DOHH2 (cell line): ENCODE data around the gene SRGAP1.
"Not testable (repeated sequence)": the region's sequence is repeated elsewhere in the genome, so short reads cannot be mapped to it uniquely, and the experiment has no call there.

Experiments used
- H3F3A ChIP-seq: fragments of 200-600 bp; sonication (generic), shearing (Covaris generic); 2 replicates; pipeline ENCODE4 v1.6.0; 2016; ENCODE audit warnings: antibody characterized with exemption, mild to moderate bottlenecking; ENCODE audit not compliant: control insufficient read depth, insufficient read depth
- H3K27ac ChIP-seq: fragments of 200-600 bp; sonication (generic); 2 replicates; pipeline ENCODE4 v1.5.1; 2014; ENCODE audit warnings: low read depth, mild to moderate bottlenecking, low read length, moderate library complexity
- H3K27me3 ChIP-seq: fragments of 200-600 bp; sonication (generic); 2 replicates; pipeline ENCODE4 v1.6.1; 2014; ENCODE audit warnings: mild to moderate bottlenecking, low read length, mixed read lengths; ENCODE audit not compliant: control insufficient read depth
- H3K36me3 ChIP-seq: fragments of 200-600 bp; sonication (generic); 2 replicates; pipeline ENCODE4 v1.6.1; 2014; ENCODE audit warnings: mild to moderate bottlenecking, low read length, moderate library complexity, mixed read lengths; ENCODE audit not compliant: control insufficient read depth
- H3K4me1 ChIP-seq: fragments of 200-600 bp; sonication (generic); 2 replicates; pipeline ENCODE4 v1.6.1; 2014; ENCODE audit warnings: mild to moderate bottlenecking, low read length, mixed read lengths; ENCODE audit not compliant: control insufficient read depth
- H3K4me2 ChIP-seq: fragments of 200-600 bp; sonication (generic); 2 replicates; pipeline ENCODE4 v1.6.0; 2014; ENCODE audit warnings: mild to moderate bottlenecking, low read length, moderate library complexity
- H3K4me3 ChIP-seq: fragments of 200-600 bp; sonication (generic); 2 replicates; pipeline ENCODE4 v1.5.1; 2014; ENCODE audit warnings: mild to moderate bottlenecking, low read length, mixed read lengths
- H3K79me2 ChIP-seq: fragments of 200-600 bp; sonication (generic); 2 replicates; pipeline ENCODE4 v1.6.1; 2014; ENCODE audit warnings: mild to moderate bottlenecking, low read length, mixed read lengths; ENCODE audit not compliant: control insufficient read depth
- H3K9me2 ChIP-seq: fragments of 200-600 bp; sonication (generic); replicated peaks from 2 replicates; pipeline ENCODE4 v1.6.1; 2014; ENCODE audit warnings: mild to moderate bottlenecking, low read length, mixed read lengths; ENCODE audit not compliant: control insufficient read depth
- H3K9me3 ChIP-seq: fragments of 200-600 bp; sonication (generic); 2 replicates; pipeline ENCODE4 v1.6.1; 2014; ENCODE audit warnings: antibody characterized with exemption, low read length, mixed read lengths; ENCODE audit not compliant: control insufficient read depth, insufficient read depth
- H4K20me1 ChIP-seq: fragments of 200-600 bp; sonication (generic); 2 replicates; pipeline ENCODE4 v1.6.0; 2014; ENCODE audit warnings: low read depth, mild to moderate bottlenecking, antibody characterized with exemption, low read length, moderate library complexity; ENCODE audit not compliant: control insufficient read depth, insufficient read depth
- CTCF ChIP-seq: fragments of 200-600 bp; sonication (generic); IDR thresholded peaks from one replicate; pipeline ENCODE4 v1.5.1; 2014; ENCODE audit warnings: antibody characterized with exemption, mild to moderate bottlenecking, low read depth, low read length; ENCODE audit not compliant: poor library complexity, severe bottlenecking
- EZH2phosphoT487 ChIP-seq: fragments of 200-600 bp; sonication (generic); IDR thresholded peaks from 2 replicates; pipeline ENCODE4 v1.6.1; 2017; ENCODE audit warnings: borderline replicate concordance, mild to moderate bottlenecking, antibody characterized with exemption, low read length, moderate library complexity, mixed read lengths

SRGAP1 gene

DNA sequence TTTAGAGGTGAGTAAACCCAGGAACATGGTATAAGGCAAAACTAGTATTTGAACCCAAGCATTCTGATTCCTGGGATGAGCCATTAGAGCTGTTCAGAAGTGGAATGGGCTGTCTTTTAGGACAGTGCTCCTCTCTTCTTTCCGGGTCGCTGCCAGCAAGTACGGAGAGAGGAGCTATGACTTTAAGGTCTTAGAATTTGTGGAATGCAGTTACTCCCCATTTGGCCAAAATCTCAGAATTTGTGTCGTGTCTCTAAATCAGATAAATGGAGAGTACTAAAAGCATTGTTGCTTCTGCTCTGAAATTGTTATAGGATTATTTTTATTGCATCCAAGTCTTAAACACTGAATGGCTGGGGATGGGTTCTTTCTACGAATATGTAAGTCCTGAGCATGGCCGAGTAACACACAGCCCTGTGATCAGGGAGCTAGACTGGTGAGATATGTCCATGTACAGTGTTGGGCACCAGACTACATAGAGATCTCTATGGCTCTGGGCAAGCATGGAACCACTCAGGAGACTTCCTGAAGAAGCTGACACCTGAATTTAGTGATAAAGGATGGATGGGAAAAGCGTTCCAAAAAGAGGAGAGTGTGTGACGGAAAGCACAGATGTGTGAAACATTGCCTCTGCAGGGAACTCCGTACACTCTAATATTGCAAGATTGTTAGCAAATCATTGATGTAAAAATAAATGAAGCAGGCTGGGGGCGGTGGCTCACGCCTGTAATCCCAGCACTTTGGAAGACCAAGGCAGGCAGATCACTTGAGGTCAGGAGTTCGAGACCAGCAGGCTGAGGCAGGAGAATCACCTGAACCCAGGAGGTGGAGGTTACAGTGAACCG is 184.7 kb downstream of the SRGAP1 start:
- Histone ChIP-seq H3K27ac (no peak overlapping the region), H3K27me3 (no peaks in the 10 kb centered on the region), H3K4me3 (no peak overlapping the region), H3K79me2 (no peaks in the 10 kb centered on the region), H3K36me3 (no peaks in the 10 kb centered on the region), H4K20me1 (no peaks in the 10 kb centered on the region), H3F3A (no peaks in the 10 kb centered on the region), H3K4me2 (no peak overlapping the region), H3K4me1 (no peaks in the 10 kb centered on the region), H3K9me2 (no peaks in the 10 kb centered on the region), H3K9me3 (no peaks in the 10 kb centered on the region; the same call in 1 of the 2 replicates)
- no peak for TF ChIP-seq EZH2phosphoT487
- no peak for TF ChIP-seq CTCF

DNA sequence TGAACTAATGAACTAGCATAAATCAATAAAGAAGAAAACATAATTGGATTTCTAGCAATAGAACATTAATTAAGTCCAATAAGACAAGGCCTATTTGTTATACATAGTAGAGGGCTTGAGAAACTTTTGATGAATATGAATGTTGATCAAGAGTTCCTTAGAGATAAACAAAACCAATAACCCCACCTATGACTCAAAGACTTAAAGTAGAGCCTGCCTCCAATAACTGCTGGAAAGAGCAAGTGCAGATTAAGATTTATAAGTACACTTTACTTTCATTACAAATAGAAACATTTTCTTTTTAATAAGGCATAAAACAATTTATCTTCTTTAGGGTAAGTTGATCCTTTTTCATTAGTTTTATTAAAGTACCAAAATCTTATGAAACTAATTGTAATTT is 185.7 kb downstream of the SRGAP1 start:
- Histone ChIP-seq H4K20me1 (no peaks in the 10 kb centered on the region), H3K79me2 (no peaks in the 10 kb centered on the region), H3K9me3 (no peaks in the 10 kb centered on the region; the same call in 1 of the 2 replicates), H3K27ac (no peak overlapping the region), H3K36me3 (no peaks in the 10 kb centered on the region), H3K9me2 (no peaks in the 10 kb centered on the region), H3K4me1 (no peaks in the 10 kb centered on the region), H3K4me2 (no peak overlapping the region), H3F3A (no peaks in the 10 kb centered on the region), H3K4me3 (no peak overlapping the region), H3K27me3 (no peaks in the 10 kb centered on the region)
- no peak for TF ChIP-seq EZH2phosphoT487
- TF ChIP-seq CTCF: no peak

DNA sequence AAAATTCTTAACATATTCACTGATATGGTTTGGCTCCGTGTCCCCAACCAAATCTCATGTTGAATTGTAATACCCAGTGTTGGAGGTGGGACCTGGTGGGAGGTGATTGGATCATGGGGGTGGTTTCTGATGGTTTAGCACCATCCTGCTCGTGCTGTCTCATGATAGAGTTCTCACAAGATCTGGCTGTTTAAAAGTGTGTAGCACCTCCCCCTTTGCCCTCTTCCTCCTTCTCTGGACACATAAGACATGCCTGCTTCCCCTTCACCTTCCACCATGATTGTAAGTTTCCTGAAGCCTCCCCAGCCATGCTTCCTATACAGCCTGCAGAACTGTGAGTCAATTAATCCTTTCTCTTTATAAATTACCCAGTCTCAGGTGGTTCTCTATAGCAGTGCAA is 189.6 kb downstream of the SRGAP1 start:
- not testable (repeated sequence) for H3K9me2 ChIP-seq, H3K4me1 ChIP-seq, H3K9me3 ChIP-seq, H3F3A ChIP-seq, H4K20me1 ChIP-seq, H3K27ac ChIP-seq, H3K36me3 ChIP-seq, H3K4me3 ChIP-seq, H3K4me2 ChIP-seq, H3K79me2 ChIP-seq, H3K27me3 ChIP-seq

- Histone ChIP-seq H3F3A (no peaks in the 10 kb centered on the region), H3K9me3 (no peaks in the 10 kb centered on the region; the same call in 1 of the 2 replicates), H3K27me3 (no peaks in the 10 kb centered on the region), H3K79me2 (no peaks in the 10 kb centered on the region), H3K27ac (no peak overlapping the region), H4K20me1 (no peaks in the 10 kb centered on the region), H3K9me2 (no peaks in the 10 kb centered on the region), H3K4me1 (no peaks in the 10 kb centered on the region), H3K4me3 (no peak overlapping the region), H3K4me2 (no peak overlapping the region), H3K36me3 (no peaks in the 10 kb centered on the region)
- TF ChIP-seq CTCF (no peak), EZH2phosphoT487 (no peak)
Observed at GRCh38 chr12:64034901-64035576, 190.5 kb downstream of the SRGAP1 start.
